Placental epithelial cell (primary cell): ENCODE results near the gene TNFRSF25. TPM values are rescaled to one million over a fixed set of nuclear protein-coding genes. Genes with fewer than 3 reads are reported as not detected.

ENCODE experiments used
- small RNA-seq: library from RNA; depleted of rRNA; stranded (forward); fragments of <200 nt; gene quantifications from one replicate; pipeline ENCODE3, GENCODE V24; 2012
- total RNA-seq: library from RNA; depleted of rRNA; stranded (reverse); fragments of >200 nt; gene quantifications from 2 replicates; pipeline ENCODE4 v1.2.3, GENCODE V29; 2012

Gene TNFRSF25, protein sequence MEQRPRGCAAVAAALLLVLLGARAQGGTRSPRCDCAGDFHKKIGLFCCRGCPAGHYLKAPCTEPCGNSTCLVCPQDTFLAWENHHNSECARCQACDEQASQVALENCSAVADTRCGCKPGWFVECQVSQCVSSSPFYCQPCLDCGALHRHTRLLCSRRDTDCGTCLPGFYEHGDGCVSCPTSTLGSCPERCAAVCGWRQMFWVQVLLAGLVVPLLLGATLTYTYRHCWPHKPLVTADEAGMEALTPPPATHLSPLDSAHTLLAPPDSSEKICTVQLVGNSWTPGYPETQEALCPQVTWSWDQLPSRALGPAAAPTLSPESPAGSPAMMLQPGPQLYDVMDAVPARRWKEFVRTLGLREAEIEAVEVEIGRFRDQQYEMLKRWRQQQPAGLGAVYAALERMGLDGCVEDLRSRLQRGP
- total RNA-seq: 2.9 and 13.3 TPM in 2 replicates

DNA sequence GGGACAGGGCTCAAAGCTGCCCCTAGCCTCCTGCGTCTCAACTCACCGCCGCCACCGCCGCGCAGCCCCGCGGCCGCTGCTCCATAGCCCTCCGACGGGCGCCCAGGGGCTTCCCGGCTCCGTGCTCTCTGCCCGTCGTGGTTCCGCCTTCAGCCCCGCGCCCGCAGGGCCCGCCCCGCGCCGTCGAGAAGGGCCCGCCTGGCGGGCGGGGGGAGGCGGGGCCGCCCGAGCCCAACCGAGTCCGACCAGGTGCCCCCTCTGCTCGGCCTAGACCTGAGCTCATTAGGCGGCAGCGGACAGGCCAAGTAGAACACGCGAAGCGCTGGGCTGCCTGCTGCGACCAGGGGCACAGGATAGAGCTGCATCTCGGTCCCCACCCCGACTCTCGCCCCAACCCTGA is at the start of gene TNFRSF25:
TSS of gene TNFRSF25 (minus strand) at position 151 of the 400 bp plus-strand sequence. CDS start at position 85, 66 bp downstream.

DNA sequence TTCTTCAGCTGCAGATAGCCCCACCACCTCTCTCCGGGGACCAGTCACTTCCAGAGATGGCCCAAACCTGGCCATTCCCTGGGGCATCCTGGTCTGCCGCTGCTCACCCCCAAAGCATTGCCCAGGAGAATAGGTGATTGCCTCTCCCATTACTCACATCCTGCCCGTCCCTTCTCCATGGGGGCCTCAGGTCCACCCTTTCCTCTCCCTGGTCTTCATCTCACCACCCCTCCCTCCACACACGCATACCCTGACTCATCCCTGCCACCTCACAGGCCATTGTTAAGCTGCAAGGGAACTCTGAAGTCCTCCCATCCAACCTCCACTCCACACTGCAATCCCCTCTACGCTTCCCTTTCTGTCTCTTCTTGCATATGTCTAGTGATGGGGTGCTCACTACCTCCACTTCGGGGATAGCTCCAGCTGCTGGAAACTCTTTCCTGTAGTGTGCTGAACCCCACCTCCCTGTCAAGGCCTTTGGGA is 25.5 kb upstream of the TNFRSF25 start, which contains the start of gene PLEKHG5:
TSS of gene PLEKHG5 (minus strand) at position 188 of the 483 bp plus-strand sequence. CDS start 14,096 bp downstream, outside the sequence.

DNA sequence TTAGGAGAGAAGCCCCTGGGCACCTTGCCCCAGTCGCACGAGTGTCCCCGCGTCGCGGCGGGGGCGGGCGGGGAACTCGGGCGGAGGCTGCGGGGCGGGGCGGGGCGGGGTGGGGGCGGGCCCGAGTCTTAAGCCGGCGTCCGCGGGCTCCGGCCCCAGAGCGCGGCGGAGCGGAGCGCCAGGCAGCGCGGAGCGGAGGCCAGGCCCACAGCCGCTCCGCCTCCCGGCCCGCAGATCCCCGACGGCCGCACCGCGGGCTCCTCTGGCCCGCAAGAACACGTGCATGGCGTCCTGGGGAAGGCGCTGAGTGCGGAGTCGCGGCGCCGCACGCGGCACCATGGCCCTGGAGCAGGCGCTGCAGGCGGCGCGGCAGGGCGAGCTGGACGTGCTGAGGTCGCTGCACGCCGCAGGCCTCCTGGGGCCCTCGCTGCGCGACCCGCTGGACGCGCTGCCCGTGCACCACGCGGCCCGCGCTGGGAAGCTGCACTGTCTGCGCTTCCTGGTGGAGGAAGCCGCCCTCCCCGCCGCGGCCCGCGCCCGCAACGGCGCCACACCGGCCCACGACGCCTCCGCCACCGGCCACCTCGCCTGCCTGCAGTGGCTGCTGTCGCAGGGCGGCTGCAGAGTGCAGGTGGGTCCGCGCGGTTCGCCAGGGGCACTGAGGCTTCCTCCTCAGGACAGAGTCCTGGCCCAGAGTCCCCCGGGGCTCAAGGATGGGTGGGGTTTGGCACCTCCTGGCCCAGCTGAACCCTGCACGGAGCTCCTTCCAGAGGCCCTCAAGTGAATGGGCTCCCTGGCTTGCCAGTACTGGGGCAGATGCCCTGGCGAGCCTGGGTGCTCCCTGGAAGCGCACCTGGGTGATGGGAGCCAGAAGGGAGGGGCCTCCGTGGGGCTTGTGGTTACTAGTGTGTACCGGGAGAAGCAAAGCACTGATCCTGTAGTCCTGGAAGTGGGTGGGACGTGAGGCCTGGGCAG is 41.1 kb downstream of the TNFRSF25 start, which contains the start of gene ESPN:
TSS of gene ESPN (plus strand) at position 158 of the 975 bp plus-strand sequence. CDS start at position 338, 180 bp downstream.

DNA sequence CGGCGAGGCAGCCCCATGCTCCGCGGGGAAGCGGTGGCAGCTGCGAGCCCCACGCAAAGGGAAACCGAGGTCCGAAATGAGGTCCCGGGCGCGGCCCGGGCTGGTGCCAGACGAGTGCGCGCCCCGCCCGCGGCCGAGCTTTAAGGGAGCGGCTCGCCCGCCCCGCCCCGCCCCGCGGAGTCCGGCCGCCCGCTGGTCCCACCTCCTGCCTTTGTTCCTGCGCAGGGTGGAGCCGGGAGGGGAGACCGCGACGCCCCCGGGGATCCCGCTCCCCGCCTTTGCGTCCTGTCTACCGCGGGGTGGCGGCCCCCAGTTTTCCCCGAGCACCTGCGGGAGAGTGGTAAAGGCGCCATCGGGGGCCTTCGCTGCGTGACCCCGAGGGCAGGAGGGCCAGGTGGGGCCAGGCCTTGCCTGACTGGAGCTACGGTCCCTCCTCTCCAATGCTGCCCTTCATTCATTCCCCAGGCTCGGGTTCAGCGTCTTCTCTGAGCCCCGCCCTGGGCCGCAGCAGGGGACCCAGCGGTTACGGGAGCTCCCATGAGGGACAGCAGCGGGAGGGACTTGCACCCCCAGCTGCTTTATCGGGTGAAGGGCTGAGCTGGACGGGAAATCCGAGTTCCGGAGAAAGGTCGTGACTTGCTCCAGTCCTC is 46.0 kb downstream of the TNFRSF25 start, which contains the start of gene HES2:
TSS of gene HES2 (minus strand) at position 116 of the 650 bp plus-strand sequence. CDS start at position 17, 99 bp downstream.

Small RNAs within 50 kb of the gene (small RNA-seq; reads per million reads assigned to genes)
- gene MIR4252: not detected

Other genes starting within 250 kb of the TNFRSF25 start
- 29.1 and 57.9 TPM in 2 replicates for gene ICMT, start 230.2 kb downstream of the TNFRSF25 start, total RNA-seq
- gene HES3, start 222.0 kb downstream of the TNFRSF25 start, total RNA-seq: not detected in 2 replicates
- 0.87 and 2.0 TPM in 2 replicates for gene GPR153, start 205.1 kb downstream of the TNFRSF25 start, total RNA-seq
- gene ACOT7, start 72.4 kb downstream of the TNFRSF25 start, total RNA-seq: 10.6 and 42.9 TPM in 2 replicates
- 4.3 and 9.0 TPM in 2 replicates for gene HES2, start 46.3 kb downstream of the TNFRSF25 start, total RNA-seq
- under 0.01 TPM in 1 of 2 replicates, not detected in the other for gene ESPN, start 41.4 kb downstream of the TNFRSF25 start, total RNA-seq
- 14.2 and 22.8 TPM in 2 replicates for gene PLEKHG5, start 25.5 kb upstream of the TNFRSF25 start, total RNA-seq
- gene NOL9, start 88.3 kb upstream of the TNFRSF25 start, total RNA-seq: 21.6 and 31.7 TPM in 2 replicates
- gene TAS1R1, start 89.1 kb upstream of the TNFRSF25 start, total RNA-seq: under 0.01 TPM in 1 of 2 replicates, not detected in the other
- 20.3 and 20.8 TPM in 2 replicates for gene ZBTB48, start 113.8 kb upstream of the TNFRSF25 start, total RNA-seq
- 34.2 and 41.5 TPM in 2 replicates for gene KLHL21, start 136.7 kb upstream of the TNFRSF25 start, total RNA-seq
- 19.3 and 23.6 TPM in 2 replicates for gene PHF13, start 147.6 kb upstream of the TNFRSF25 start, total RNA-seq
- 11.8 and 18.5 TPM in 2 replicates for gene THAP3, start 158.7 kb upstream of the TNFRSF25 start, total RNA-seq
- gene DNAJC11, start 235.6 kb upstream of the TNFRSF25 start, total RNA-seq: 18.1 and 23.7 TPM in 2 replicates